HEK293 (cell line): ENCODE results near the gene EN2.

ENCODE experiments used
- CTCF ChIA-PET: fragments of 350-600 bp; formaldehyde crosslinking; extraction: SDS; loops from one replicate; lab custom pipeline; 2021; ENCODE audit warnings: antibody characterized with exemption; lab: Yijun Ruan, JAX
- POLR2A ChIA-PET: fragments of 300-600 bp; formaldehyde crosslinking; extraction: SDS; loops from one replicate; lab custom pipeline; 2020; ENCODE audit warnings: antibody characterized with exemption, inconsistent platforms; lab: Yijun Ruan, JAX
- H3K27ac ChIP-seq: fragments of 200-500 bp; sonication (Bioruptor generic); 2 replicates; pipeline ENCODE4 v1.5.1; 2014; ENCODE audit warnings: low read depth, low read length, control low read depth, inconsistent platforms; ENCODE audit errors: extremely low read depth
- H3K36me3 ChIP-seq, 2 experiments: fragments of 200-500 bp in 1 of 2; sonication (Bioruptor generic) in 1 of 2; 1 replicate in 1 of 2; 2 replicates in 1 of 2; pipeline ENCODE4 v1.5.1; 2014 to 2017; ENCODE audit warnings: inconsistent platforms in 2 of 2, low read length in 2 of 2; ENCODE audit not compliant: control insufficient read depth in 2 of 2, insufficient read depth in 1 of 2
- H3K4me1 ChIP-seq: fragments of 200-500 bp; sonication (Bioruptor generic); 2 replicates; pipeline ENCODE4 v1.5.1; 2014; ENCODE audit warnings: mild to moderate bottlenecking, low read length, inconsistent platforms; ENCODE audit not compliant: control insufficient read depth, insufficient read depth
- H3K4me3 ChIP-seq: 2 replicates; pipeline ENCODE4 v1.5.1; 2011; ENCODE audit warnings: low read depth, mild to moderate bottlenecking, control low read depth, low read length, moderate library complexity
- H3K9me3 ChIP-seq: fragments of 200-500 bp; sonication (Bioruptor generic); 2 replicates; pipeline ENCODE4 v1.5.1; 2014; ENCODE audit warnings: low read depth, low read length, inconsistent platforms; ENCODE audit not compliant: control insufficient read depth, insufficient read depth
- BCL11A ChIP-seq: fragments of 450-650 bp; formaldehyde crosslinking; IDR thresholded peaks from 2 replicates; pipeline ENCODE4 v1.5.1; 2016; ENCODE audit warnings: low read depth, missing biosample characterization, missing genetic modification characterization
- GLIS1 ChIP-seq: fragments of 450-650 bp; formaldehyde crosslinking; IDR thresholded peaks from 2 replicates; pipeline ENCODE4 v1.5.1; 2016; ENCODE audit warnings: missing biosample characterization, missing genetic modification characterization
- HOXC10 ChIP-seq: sonication (generic); formaldehyde crosslinking; IDR thresholded peaks from 2 replicates; pipeline ENCODE4 v1.8.1; 2023; ENCODE audit warnings: mild to moderate bottlenecking, missing genetic modification reagents
- PRDM2 ChIP-seq: fragments of 450-650 bp; formaldehyde crosslinking; IDR thresholded peaks from 2 replicates; pipeline ENCODE4 v1.5.1; 2016; ENCODE audit warnings: missing biosample characterization, missing genetic modification characterization, borderline replicate concordance
- ZBTB10 ChIP-seq: fragments of 450-650 bp; formaldehyde crosslinking; IDR thresholded peaks from 2 replicates; pipeline ENCODE4 v1.5.1; 2016; ENCODE audit warnings: missing biosample characterization, missing genetic modification characterization
- ZBTB26 ChIP-seq: fragments of 450-650 bp; formaldehyde crosslinking; optimal IDR thresholded peaks from 2 replicates; pipeline ENCODE3; 2016; ENCODE audit warnings: missing biosample characterization, mild to moderate bottlenecking, missing genetic modification characterization
- ZNF114 ChIP-seq: fragments of 450-650 bp; formaldehyde crosslinking; IDR thresholded peaks from 2 replicates; pipeline ENCODE4 v1.5.0; 2017; ENCODE audit warnings: missing biosample characterization, missing genetic modification characterization
- ZNF280D ChIP-seq: fragments of 450-650 bp; formaldehyde crosslinking; IDR thresholded peaks from 2 replicates; pipeline ENCODE4 v1.5.1; 2016; ENCODE audit warnings: missing biosample characterization, missing genetic modification characterization
- ZNF473 ChIP-seq: fragments of 450-650 bp; formaldehyde crosslinking; IDR thresholded peaks from 2 replicates; pipeline ENCODE4 v1.5.1; 2017; ENCODE audit warnings: missing biosample characterization, missing genetic modification characterization
- ZNF514 ChIP-seq: fragments of 450-650 bp; formaldehyde crosslinking; IDR thresholded peaks from 2 replicates; pipeline ENCODE4 v1.5.1; 2016; ENCODE audit warnings: missing biosample characterization, missing genetic modification characterization
- ZNF544 ChIP-seq: fragments of 450-650 bp; formaldehyde crosslinking; IDR thresholded peaks from 2 replicates; pipeline ENCODE4 v1.5.0; 2017; ENCODE audit warnings: missing biosample characterization, missing genetic modification characterization
- ZSCAN16 ChIP-seq: fragments of 450-650 bp; formaldehyde crosslinking; IDR thresholded peaks from 2 replicates; pipeline ENCODE4 v1.5.1; 2016; ENCODE audit warnings: missing biosample characterization, missing genetic modification characterization
- ZSCAN18 ChIP-seq: fragments of 450-650 bp; formaldehyde crosslinking; IDR thresholded peaks from 2 replicates; pipeline ENCODE4 v1.5.1; 2016; ENCODE audit warnings: missing biosample characterization, missing genetic modification characterization
- TF ChIP-seq, protein P1 (sequence below): fragments of 450-650 bp; formaldehyde crosslinking; IDR thresholded peaks from 2 replicates; pipeline ENCODE4 v1.5.1; 2017; ENCODE audit warnings: missing biosample characterization, missing genetic modification characterization

The EN2 gene

DNA sequence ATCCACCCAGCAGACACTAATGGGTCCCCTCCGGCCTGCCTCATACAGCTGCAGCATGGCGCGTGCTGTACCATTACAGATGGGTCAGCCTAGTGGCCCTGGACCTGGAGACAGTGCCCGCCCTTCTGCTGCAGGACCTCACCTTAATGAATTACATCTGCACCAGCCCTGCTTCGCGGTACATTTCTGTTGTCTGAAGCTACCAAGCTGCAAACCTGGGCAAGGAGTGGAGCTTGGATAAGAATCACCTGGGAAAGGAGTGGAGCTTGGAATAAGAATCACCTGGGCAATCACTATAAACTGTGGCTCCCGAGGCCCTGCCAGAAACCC lies 33.0 kb upstream of the EN2 start (continued):
- TF ChIP-seq ZNF280D (tag by site-specific recombination) (no peak), HOXC10 (CRISPR knock-in tag) (no peak), ZNF514 (no peak), ZBTB10 (no peak)
- TF ChIP-seq, protein P1, sequence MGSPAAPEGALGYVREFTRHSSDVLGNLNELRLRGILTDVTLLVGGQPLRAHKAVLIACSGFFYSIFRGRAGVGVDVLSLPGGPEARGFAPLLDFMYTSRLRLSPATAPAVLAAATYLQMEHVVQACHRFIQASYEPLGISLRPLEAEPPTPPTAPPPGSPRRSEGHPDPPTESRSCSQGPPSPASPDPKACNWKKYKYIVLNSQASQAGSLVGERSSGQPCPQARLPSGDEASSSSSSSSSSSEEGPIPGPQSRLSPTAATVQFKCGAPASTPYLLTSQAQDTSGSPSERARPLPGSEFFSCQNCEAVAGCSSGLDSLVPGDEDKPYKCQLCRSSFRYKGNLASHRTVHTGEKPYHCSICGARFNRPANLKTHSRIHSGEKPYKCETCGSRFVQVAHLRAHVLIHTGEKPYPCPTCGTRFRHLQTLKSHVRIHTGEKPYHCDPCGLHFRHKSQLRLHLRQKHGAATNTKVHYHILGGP (tag by site-specific recombination), result no peak

- Histone ChIP-seq H3K4me1 (no peaks in the 10 kb centered on the region), H3K4me3 (no peak overlapping the region), H3K9me3 (no peaks in the 10 kb centered on the region), H3K36me3 (no peaks in the 10 kb centered on the region), H3K27ac (no peak overlapping the region)
- no peak for TF ChIP-seq ZNF114
- no peak for TF ChIP-seq ZBTB26 (tag by site-specific recombination)
- TF ChIP-seq ZNF473, result no peak
- TF ChIP-seq ZNF544, result no peak
- no peak for TF ChIP-seq GLIS1 (tag by site-specific recombination)
- no peak for TF ChIP-seq PRDM2 (tag by site-specific recombination)
- no peak for TF ChIP-seq ZSCAN18 (tag by site-specific recombination)
- no peak for TF ChIP-seq BCL11A (tag by site-specific recombination)
- no peak for TF ChIP-seq ZSCAN16
- ChIA-PET CTCF (interaction anchor here (0.7 to 1.8 kb wide), 2 partner anchors 12 to 14 kb away, joined by 4 to 5 read pairs; no protein-coding TSS in a partner anchor), POLR2A (no interaction called here)
Observed at GRCh38 chr7:155425887-155426286, 32.0 kb upstream of the EN2 start.
